ENCODE measurements around the gene RAF1. TPM values are rescaled to one million over a fixed set of nuclear protein-coding genes. Genes with fewer than 3 reads are reported as not detected.

RAF1 gene
- total and polyA plus RNA-seq, 9 of the 15 experiments (the other 6 are each of a cell fraction or from before 2014, with no cell fraction given), result 28.0 to 183 (median 85.6) TPM

GRCh38 chr3:12556690-12557472, 107.0 kb downstream of the RAF1 start, which contains the start of gene MKRN2 (continued):
- TF ChIP-seq THRA (IDR thresholded peaks at IDR 0.05) (no peak), ARID4B (CRISPR knock-in tag; IDR thresholded peaks at IDR 0.05) (peak; percentile 93), GATAD2B (IDR thresholded peaks at IDR 0.05; ENCODE audit: borderline replicate concordance) (peak; percentile 95), PCBP2 (IDR thresholded peaks at IDR 0.05; ENCODE audit: low read depth, low read length, poor library complexity, severe bottlenecking) (no peak), ZNF644 (tag; IDR thresholded peaks at IDR 0.05; ENCODE audit: low read depth) (no peak; the same call in 1 of the 2 replicates), ZNF584 (CRISPR knock-in tag; IDR thresholded peaks at IDR 0.05; ENCODE audit: low read depth) (peak; percentile 67; the same call in 1 of the 2 replicates), RUNX1 (IDR thresholded peaks at IDR 0.05; ENCODE audit: low read depth) (no peak; the same call in 1 of the 2 replicates), PBX2 (CRISPR knock-in tag; IDR thresholded peaks at IDR 0.05; ENCODE audit: low read depth) (no peak), PBX2 (tag; conservative IDR thresholded peaks at IDR 0.05; ENCODE audit: low read depth) (no peak), ZNF184 (CRISPR knock-in tag; IDR thresholded peaks at IDR 0.05) (no peak), JUN (IDR thresholded peaks at IDR 0.05; ENCODE audit: borderline replicate concordance, low read depth, low read length) (peak; percentile 54), JUN (CRISPR knock-in tag; IDR thresholded peaks at IDR 0.05; ENCODE audit: borderline replicate concordance) (peak; percentile 64; the same call in 1 of the 2 replicates), CXXC5 (CRISPR knock-in tag; IDR thresholded peaks at IDR 0.05) (peak; percentile 99), STAT5A (IDR thresholded peaks at IDR 0.05; ENCODE audit: borderline replicate concordance, low read length) (peak; percentile 48; the same call in 1 of the 2 replicates), ZNF436 (CRISPR knock-in tag; IDR thresholded peaks at IDR 0.05) (no peak), ZNF583 (CRISPR knock-in tag; IDR thresholded peaks at IDR 0.05) (peak; percentile 77), GATA2 (CRISPR knock-in tag; IDR thresholded peaks at IDR 0.05) (no peak), ARID3B (CRISPR knock-in tag; IDR thresholded peaks at IDR 0.05; ENCODE audit: borderline replicate concordance) (no peak)

All from K562 (cell line).